Cardiac muscle cell (in vitro differentiated cells and primary cell): ENCODE results near the gene BCAR3. TPM values are rescaled to one million over a fixed set of nuclear protein-coding genes. Genes with fewer than 3 reads are reported as not detected.

ENCODE experiments used
- DNase-seq, 2 donors: peaks; one replicate each; pipeline versions ENCODE4 v3.0.0 to v3.0.0-alpha.2; 2010 to 2017; ENCODE audit warnings: low read depth in 1 of 2, low spot score in 1 of 2
- H3K27ac ChIP-seq: fragments of 200-600 bp; sonication (generic); 2 replicates; pipeline ENCODE4 v1.5.1; 2016
- H3K27me3 ChIP-seq: fragments of 200-600 bp; sonication (generic); 2 replicates; pipeline ENCODE4 v1.6.0; 2016; ENCODE audit warnings: control low read depth
- H3K36me3 ChIP-seq: fragments of 200-600 bp; sonication (generic); 2 replicates; pipeline ENCODE4 v1.5.1; 2016; ENCODE audit warnings: control low read depth
- H3K4me1 ChIP-seq: fragments of 200-600 bp; sonication (generic); 2 replicates; pipeline ENCODE4 v1.8.1; 2017; ENCODE audit warnings: low read depth, mild to moderate bottlenecking, mixed run types
- H3K4me3 ChIP-seq: fragments of 200-600 bp; sonication (generic); 2 replicates; pipeline ENCODE4 v1.5.1; 2016; ENCODE audit warnings: mild to moderate bottlenecking
- H3K9me3 ChIP-seq: fragments of 200-600 bp; sonication (generic); 2 replicates; pipeline ENCODE4 v1.5.1; 2017; ENCODE audit warnings: low read depth, mild to moderate bottlenecking, control low read depth
- CTCF ChIP-seq: IDR thresholded peaks from 2 replicates; pipeline ENCODE4 v1.5.1; 2012; ENCODE audit warnings: low read depth, mild to moderate bottlenecking, low read length
- polyA plus RNA-seq: library from polyadenylated mRNA; unstranded; fragments of >200 nt; fragmentation: Nextera tagmentation; extraction: Ambion mirVana; gene quantifications from 2 replicates; pipeline ENCODE4 v1.2.1, GENCODE V29; 2016
- total RNA-seq: library from RNA; depleted of rRNA; stranded (reverse); fragments of >200 nt; gene quantifications from 2 replicates; pipeline ENCODE4 v1.2.3, GENCODE V29; 2016

Gene BCAR3
- total and polyA plus RNA-seq, 2 experiments from 2014 or later, result 1.5 to 4.5 TPM

- H3K4me1 ChIP-seq, result no peaks in the 10 kb centered on the region
- no peak overlapping the region for H3K4me3 ChIP-seq
- no peaks in the 10 kb centered on the region for H3K36me3 ChIP-seq
- no peak for DNase-seq
- no peak overlapping the region for H3K27ac ChIP-seq
- H3K9me3 ChIP-seq, result no peaks in the 10 kb centered on the region
- TF ChIP-seq CTCF, result no peak
- H3K27me3 ChIP-seq, result peaks cover 22% of the 10 kb centered on the region
These were observed 5.0 kb upstream of the BCAR3 start for GRCh38 chr1:93686504-93687250.

- Histone ChIP-seq H3K9me3 (no peaks in the 10 kb centered on the region), H3K4me1 (no peaks in the 10 kb centered on the region), H3K4me3 (no peak overlapping the region), H3K27ac (no peak overlapping the region), H3K27me3 (peaks cover 27% of the 10 kb centered on the region), H3K36me3 (no peaks in the 10 kb centered on the region)
- DNase-seq, result no peak
- no peak for TF ChIP-seq CTCF
These were observed 4.3 kb upstream of the BCAR3 start for GRCh38 chr1:93685918-93686317.

- no peaks in the 10 kb centered on the region for H3K9me3 ChIP-seq
- no peak for TF ChIP-seq CTCF
- H3K4me1 ChIP-seq, result no peaks in the 10 kb centered on the region
- H3K27ac ChIP-seq, result no peak overlapping the region
- DNase-seq, result no peak
- no peak overlapping the region for H3K4me3 ChIP-seq
- no peaks in the 10 kb centered on the region for H3K36me3 ChIP-seq
- peaks cover 38% of the 10 kb centered on the region for H3K27me3 ChIP-seq
These were observed 1.6 kb upstream of the BCAR3 start for GRCh38 chr1:93683234-93683633.

GRCh38 chr1:93681989-93682412 lies 364 bp upstream of the BCAR3 start:
- no peaks in the 10 kb centered on the region for H3K9me3 ChIP-seq
- DNase-seq, result no peak
- peak overlapping the region; percentile 42 for H3K4me3 ChIP-seq
- H3K27me3 ChIP-seq, result peaks cover 41% of the 10 kb centered on the region
- no peak overlapping the region for H3K27ac ChIP-seq
- TF ChIP-seq CTCF, result no peak
- no peaks in the 10 kb centered on the region for H3K36me3 ChIP-seq
- H3K4me1 ChIP-seq, result no peaks in the 10 kb centered on the region

- Histone ChIP-seq H3K27me3 (peaks cover 41% of the 10 kb centered on the region), H3K4me1 (no peaks in the 10 kb centered on the region), H3K36me3 (no peaks in the 10 kb centered on the region), H3K27ac (no peak overlapping the region), H3K9me3 (no peaks in the 10 kb centered on the region), H3K4me3 (peak overlapping the region; percentile 42)
- DNase-seq, result peak; percentile 72 to 95
- peak; percentile 67 for TF ChIP-seq CTCF
These were observed 1.1 kb downstream of the BCAR3 start for GRCh38 chr1:93680420-93681100.
